ENCODE measurements around the gene RAB36.
"Not testable (repeated sequence)": the region's sequence is repeated elsewhere in the genome, so short reads cannot be mapped to it uniquely, and the experiment has no call there.

The RAB36 gene

GRCh38 chr22:23130697-23131096 is 14.6 kb upstream of the RAB36 start:
- H2AFZ ChIP-seq (ENCODE audit: low read length, unreplicated experiment) = no peak overlapping the region
- no peaks in the 10 kb centered on the region for H3K36me3 ChIP-seq (ENCODE audit: insufficient read depth, low read length)
- no peaks in the 10 kb centered on the region for H3K27me3 ChIP-seq (ENCODE audit: insufficient read depth, low read length)
- no peak overlapping the region for H3K27ac ChIP-seq (ENCODE audit: low read depth, low read length)
- H3K4me1 ChIP-seq (ENCODE audit: control insufficient read depth, insufficient read depth, low read length, unreplicated experiment) = no peaks in the 10 kb centered on the region
- H3K79me2 ChIP-seq (ENCODE audit: control insufficient read depth, insufficient read depth, low read length, unreplicated experiment) = no peaks in the 10 kb centered on the region
- no peak overlapping the region for H3K4me3 ChIP-seq (ENCODE audit: low read depth, low read length)

- no peaks in the 10 kb centered on the region for H3K27me3 ChIP-seq (ENCODE audit: insufficient read depth, low read length)
- H2AFZ ChIP-seq (ENCODE audit: low read length, unreplicated experiment) = no peak overlapping the region
- H3K79me2 ChIP-seq (ENCODE audit: control insufficient read depth, insufficient read depth, low read length, unreplicated experiment) = no peaks in the 10 kb centered on the region
- no peaks in the 10 kb centered on the region for H3K4me1 ChIP-seq (ENCODE audit: control insufficient read depth, insufficient read depth, low read length, unreplicated experiment)
- no peak overlapping the region for H3K4me3 ChIP-seq (ENCODE audit: low read depth, low read length)
- no peaks in the 10 kb centered on the region for H3K36me3 ChIP-seq (ENCODE audit: insufficient read depth, low read length)
- H3K27ac ChIP-seq (ENCODE audit: low read depth, low read length) = no peak overlapping the region
Measured at GRCh38 chr22:23131931-23132330, 13.3 kb upstream of the RAB36 start.

DNA sequence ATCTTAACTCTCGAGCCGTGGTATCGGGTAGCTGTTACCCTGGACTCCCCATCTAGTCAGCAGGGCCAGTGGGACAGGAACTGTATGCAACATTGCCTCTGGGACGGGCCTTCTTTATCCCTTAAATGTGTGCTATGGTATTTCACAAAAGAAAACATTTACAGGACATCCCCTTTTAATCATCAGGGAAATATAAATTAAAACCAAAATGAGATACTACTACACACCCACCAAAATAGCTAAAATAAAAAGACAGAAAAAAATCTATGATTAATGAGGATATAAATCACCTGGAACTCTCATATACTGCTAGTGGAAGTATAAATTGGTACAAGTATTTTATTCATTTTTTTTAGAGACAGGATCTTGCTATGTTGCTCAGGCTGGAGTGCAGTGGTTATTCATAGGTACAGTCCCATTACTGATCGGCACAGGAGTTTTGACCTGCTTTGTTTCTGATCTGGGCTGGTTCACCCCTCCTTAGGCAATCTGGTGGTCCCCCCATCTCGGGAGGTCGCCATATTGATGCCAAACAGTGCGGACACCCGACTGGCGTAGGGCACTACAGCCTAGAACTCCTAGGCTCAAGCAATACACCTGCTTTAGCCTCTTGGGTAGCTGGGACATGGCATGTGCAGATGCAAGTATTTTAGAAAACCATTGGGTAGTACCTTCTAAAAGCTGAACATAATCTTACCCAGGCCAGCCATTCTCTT is 12.7 kb upstream of the RAB36 start:
- H3K79me2 ChIP-seq (ENCODE audit: control insufficient read depth, insufficient read depth, low read length, unreplicated experiment) = no peaks in the 10 kb centered on the region

DNA sequence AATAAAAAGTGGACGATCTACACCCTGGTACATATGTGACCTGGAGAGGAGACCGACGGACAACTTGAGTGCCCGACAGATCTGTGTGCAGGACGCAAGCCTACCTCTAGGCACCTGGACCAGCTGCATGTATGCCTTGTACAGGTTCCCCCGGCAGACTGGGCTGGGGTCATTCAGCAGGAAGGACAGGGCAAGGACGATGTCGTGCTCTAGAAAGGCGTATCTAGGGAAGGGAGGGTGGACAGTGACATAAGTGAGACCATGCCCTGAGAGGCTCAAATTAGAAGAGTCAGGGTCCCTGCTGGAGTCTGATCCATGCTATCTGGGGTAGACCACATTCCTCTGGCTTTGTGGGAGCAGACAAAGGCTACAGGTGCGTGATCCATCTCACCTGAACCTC is 11.4 kb upstream of the RAB36 start:
- Histone ChIP-seq H3K79me2 (ENCODE audit: control insufficient read depth, insufficient read depth, low read length, unreplicated experiment) (no peaks in the 10 kb centered on the region), H3K36me3 (ENCODE audit: insufficient read depth, low read length) (no peaks in the 10 kb centered on the region), H3K4me3 (ENCODE audit: low read depth, low read length) (no peak overlapping the region), H3K27ac (ENCODE audit: low read depth, low read length) (no peak overlapping the region), H3K27me3 (ENCODE audit: insufficient read depth, low read length) (no peaks in the 10 kb centered on the region), H3K4me1 (ENCODE audit: control insufficient read depth, insufficient read depth, low read length, unreplicated experiment) (peaks cover 8% of the 10 kb centered on the region), H2AFZ (ENCODE audit: low read length, unreplicated experiment) (no peak overlapping the region)

More for the DNA sequence above, 12.7 kb upstream of the RAB36 start:
- no peak overlapping the region for H3K4me3 ChIP-seq (ENCODE audit: low read depth, low read length)
- H3K27ac ChIP-seq (ENCODE audit: low read depth, low read length) = no peak overlapping the region
- H2AFZ ChIP-seq (ENCODE audit: low read length, unreplicated experiment) = no peak overlapping the region
- no peaks in the 10 kb centered on the region for H3K36me3 ChIP-seq (ENCODE audit: insufficient read depth, low read length)
- H3K27me3 ChIP-seq (ENCODE audit: insufficient read depth, low read length) = no peaks in the 10 kb centered on the region
- H3K4me1 ChIP-seq (ENCODE audit: control insufficient read depth, insufficient read depth, low read length, unreplicated experiment) = no peaks in the 10 kb centered on the region

DNA sequence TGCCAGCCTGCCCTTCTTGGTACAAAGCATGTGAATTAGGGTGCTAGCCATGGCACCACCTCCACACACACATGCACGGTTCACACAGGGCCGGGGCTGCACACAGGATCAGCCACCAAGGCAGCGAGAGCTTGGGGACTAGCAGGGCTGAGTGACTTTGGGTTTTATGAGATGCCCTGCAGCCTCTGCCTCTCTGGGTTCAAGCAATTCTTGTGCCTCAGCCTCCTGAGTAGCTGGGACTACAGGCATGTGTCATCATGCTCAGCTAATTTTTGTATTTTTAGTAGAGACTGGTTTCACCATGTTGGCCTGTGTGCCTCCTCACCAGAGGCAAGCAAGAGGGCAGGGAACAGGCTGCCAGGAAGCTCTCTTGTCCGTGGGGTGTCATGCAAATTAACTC is 8.3 kb upstream of the RAB36 start:
- not testable (repeated sequence) for H3K27ac ChIP-seq (ENCODE audit: low read depth, low read length); H3K36me3 ChIP-seq (ENCODE audit: insufficient read depth, low read length); H3K4me3 ChIP-seq (ENCODE audit: low read depth, low read length); H2AFZ ChIP-seq (ENCODE audit: low read length, unreplicated experiment); H3K27me3 ChIP-seq (ENCODE audit: insufficient read depth, low read length); H3K79me2 ChIP-seq (ENCODE audit: control insufficient read depth, insufficient read depth, low read length, unreplicated experiment)
- H3K4me1 ChIP-seq (ENCODE audit: control insufficient read depth, insufficient read depth, low read length, unreplicated experiment) = peaks cover 11% of the 10 kb centered on the region

DNA sequence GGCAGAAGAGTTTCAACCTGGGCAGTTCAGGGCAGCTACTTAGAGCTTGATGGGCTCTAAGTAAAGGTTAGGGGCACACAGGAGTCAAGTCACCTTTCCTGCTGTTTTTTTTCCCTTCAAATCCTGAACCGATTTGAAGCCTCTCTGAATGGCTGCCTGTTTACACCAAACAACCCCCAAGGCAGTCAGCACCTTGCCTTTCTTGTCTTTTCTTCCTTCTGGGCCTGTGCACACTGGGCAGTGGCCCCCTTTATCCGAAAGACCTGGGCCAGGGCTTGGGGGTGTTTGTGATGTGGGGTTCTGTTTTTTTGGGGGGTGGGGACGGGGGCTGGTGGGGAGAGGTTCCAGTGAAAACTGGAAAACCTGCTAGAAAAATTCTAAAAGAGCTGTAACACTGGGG is 7.8 kb upstream of the RAB36 start:
- Histone ChIP-seq H3K4me1 (ENCODE audit: control insufficient read depth, insufficient read depth, low read length, unreplicated experiment) (peaks cover 11% of the 10 kb centered on the region), H3K27me3 (ENCODE audit: insufficient read depth, low read length) (no peaks in the 10 kb centered on the region), H2AFZ (ENCODE audit: low read length, unreplicated experiment) (no peak overlapping the region), H3K27ac (ENCODE audit: low read depth, low read length) (no peak overlapping the region), H3K79me2 (ENCODE audit: control insufficient read depth, insufficient read depth, low read length, unreplicated experiment) (no peaks in the 10 kb centered on the region), H3K4me3 (ENCODE audit: low read depth, low read length) (no peak overlapping the region), H3K36me3 (ENCODE audit: insufficient read depth, low read length) (no peaks in the 10 kb centered on the region)

GRCh38 chr22:23137905-23138561 is 7.2 kb upstream of the RAB36 start:
- no peak overlapping the region for H3K4me3 ChIP-seq (ENCODE audit: low read depth, low read length)
- H3K27ac ChIP-seq (ENCODE audit: low read depth, low read length) = no peak overlapping the region
- H3K4me1 ChIP-seq (ENCODE audit: control insufficient read depth, insufficient read depth, low read length, unreplicated experiment) = peaks cover 11% of the 10 kb centered on the region
- H3K79me2 ChIP-seq (ENCODE audit: control insufficient read depth, insufficient read depth, low read length, unreplicated experiment) = no peaks in the 10 kb centered on the region
- no peaks in the 10 kb centered on the region for H3K36me3 ChIP-seq (ENCODE audit: insufficient read depth, low read length)
- no peak overlapping the region for H2AFZ ChIP-seq (ENCODE audit: low read length, unreplicated experiment)
- H3K27me3 ChIP-seq (ENCODE audit: insufficient read depth, low read length) = no peaks in the 10 kb centered on the region

GRCh38 chr22:23138584-23139435 is 6.5 kb upstream of the RAB36 start:
- Histone ChIP-seq H3K36me3 (ENCODE audit: insufficient read depth, low read length) (no peaks in the 10 kb centered on the region), H3K27ac (ENCODE audit: low read depth, low read length) (no peak overlapping the region), H3K27me3 (ENCODE audit: insufficient read depth, low read length) (no peaks in the 10 kb centered on the region), H3K79me2 (ENCODE audit: control insufficient read depth, insufficient read depth, low read length, unreplicated experiment) (no peaks in the 10 kb centered on the region), H3K4me1 (ENCODE audit: control insufficient read depth, insufficient read depth, low read length, unreplicated experiment) (peaks cover 11% of the 10 kb centered on the region), H2AFZ (ENCODE audit: low read length, unreplicated experiment) (no peak overlapping the region), H3K4me3 (ENCODE audit: low read depth, low read length) (no peak overlapping the region)

DNA sequence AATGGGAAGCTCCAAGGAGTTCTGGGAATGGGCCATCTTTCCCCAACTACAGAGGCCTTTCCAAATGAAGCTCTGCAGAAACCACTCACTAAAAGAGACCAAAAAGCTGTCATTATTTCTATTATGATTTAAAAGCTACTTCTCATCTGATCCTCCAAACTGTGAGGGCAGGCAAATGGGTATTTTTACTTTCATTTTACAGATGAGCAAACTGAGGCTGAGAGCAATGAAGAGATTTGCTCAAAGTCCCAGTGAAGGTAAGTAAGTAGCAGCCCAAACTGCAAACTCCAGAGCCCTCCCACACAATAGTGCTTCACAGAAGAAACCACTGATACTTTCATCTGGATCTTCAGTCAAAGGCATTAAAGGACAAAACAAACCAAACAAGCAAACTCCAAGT is 4.9 kb upstream of the RAB36 start:
- Histone ChIP-seq H3K36me3 (ENCODE audit: insufficient read depth, low read length) (no peaks in the 10 kb centered on the region), H3K79me2 (ENCODE audit: control insufficient read depth, insufficient read depth, low read length, unreplicated experiment) (no peaks in the 10 kb centered on the region), H3K4me3 (ENCODE audit: low read depth, low read length) (no peak overlapping the region), H2AFZ (ENCODE audit: low read length, unreplicated experiment) (no peak overlapping the region), H3K27ac (ENCODE audit: low read depth, low read length) (no peak overlapping the region), H3K4me1 (ENCODE audit: control insufficient read depth, insufficient read depth, low read length, unreplicated experiment) (peaks cover 11% of the 10 kb centered on the region), H3K27me3 (ENCODE audit: insufficient read depth, low read length) (no peaks in the 10 kb centered on the region)

DNA sequence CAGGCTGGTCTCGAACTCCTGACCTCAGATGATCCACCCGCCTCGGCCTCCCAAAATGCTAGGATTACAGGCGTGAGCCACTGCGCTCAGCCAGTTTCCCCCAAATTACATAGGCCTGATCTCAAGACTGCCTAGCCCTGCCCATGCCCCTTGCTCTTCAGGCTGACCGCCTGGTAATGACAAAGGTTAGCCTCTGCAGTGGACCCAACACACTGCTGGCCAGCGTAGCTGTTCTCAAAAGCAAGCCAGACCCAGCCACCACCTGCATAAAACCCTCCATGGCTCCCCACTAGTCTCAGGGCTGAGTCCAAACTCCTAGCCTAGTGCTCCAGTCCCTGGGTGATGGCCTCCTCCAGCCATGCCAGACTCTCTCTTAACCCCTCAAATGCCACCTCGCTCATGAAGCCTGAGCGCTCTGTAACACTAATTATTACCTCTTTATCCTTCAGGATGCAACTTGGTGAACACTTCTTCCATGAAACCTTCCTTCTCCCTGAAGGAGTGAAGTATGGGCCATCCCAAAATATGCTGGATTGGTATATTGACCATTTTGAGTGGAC is 2.7 kb upstream of the RAB36 start:
- Histone ChIP-seq H3K79me2 (ENCODE audit: control insufficient read depth, insufficient read depth, low read length, unreplicated experiment) (no peaks in the 10 kb centered on the region), H3K4me1 (ENCODE audit: control insufficient read depth, insufficient read depth, low read length, unreplicated experiment) (peaks cover 30% of the 10 kb centered on the region), H3K4me3 (ENCODE audit: low read depth, low read length) (peak overlapping the region; percentile 56), H2AFZ (ENCODE audit: low read length, unreplicated experiment) (peak overlapping the region; percentile 62), H3K27ac (ENCODE audit: low read depth, low read length) (peak overlapping the region; percentile 28; the same call in 1 of the 2 replicates), H3K36me3 (ENCODE audit: insufficient read depth, low read length) (no peaks in the 10 kb centered on the region), H3K27me3 (ENCODE audit: insufficient read depth, low read length) (no peaks in the 10 kb centered on the region)

Data from ACC112 (cell line).